PC-3 (cell line): ENCODE data around the gene WDR83. TPM values are rescaled to one million over a fixed set of nuclear protein-coding genes. Genes with fewer than 3 reads are reported as not detected.

Experiments
- ATAC-seq: fragments of 200-7000 bp; cut with Tn5 transposase; 2 replicates; pipeline ENCODE4 v1.9.1; 2020; ENCODE audit warnings: mild to moderate bottlenecking, moderate library complexity
- BruUV-seq: library from RNA; stranded (reverse); fragments of 400-500 nt; replicated peaks from 2 replicates; lab custom pipeline; 2021; lab: Mats Ljungman, UMichigan
- CTCF ChIA-PET: fragments of 300-600 bp; sonication (Branson Sonifier 250); formaldehyde crosslinking; loops from one replicate; lab custom pipeline; 2022; ENCODE audit warnings: antibody characterized with exemption; lab: Charles Lee
- POLR2A ChIA-PET: fragments of 300-600 bp; sonication (Branson Sonifier 250); formaldehyde crosslinking; loops from one replicate; lab custom pipeline; 2022; ENCODE audit warnings: antibody characterized with exemption; ENCODE audit not compliant: unreplicated experiment; lab: Charles Lee
- DNase-seq: peaks from one replicate; pipeline ENCODE4 v3.0.0-alpha.2; 2015
- H2AFZ ChIP-seq: fragments of 300-600 bp; sonication (generic); 2 replicates; pipeline ENCODE4 v1.6.0; 2016; ENCODE audit warnings: antibody characterized with exemption, low read length
- H3F3A ChIP-seq: fragments of 300-600 bp; sonication (generic); one replicate; pipeline ENCODE4 v1.6.0; 2017; ENCODE audit warnings: antibody characterized with exemption, low read length, control low read depth, mild to moderate bottlenecking; ENCODE audit not compliant: unreplicated experiment
- H3K27ac ChIP-seq: fragments of 300-600 bp; sonication (generic); 2 replicates; pipeline ENCODE4 v1.5.1; 2016; ENCODE audit warnings: mild to moderate bottlenecking, low read length
- H3K27me3 ChIP-seq: fragments of 300-600 bp; sonication (generic); 2 replicates; pipeline ENCODE4 v1.6.1; 2016; ENCODE audit warnings: low read length, mixed read lengths
- H3K36me3 ChIP-seq: fragments of 300-600 bp; sonication (generic); 2 replicates; pipeline ENCODE4 v1.6.1; 2016; ENCODE audit warnings: low read depth, mixed run types, low read length, mixed read lengths
- H3K4me1 ChIP-seq: fragments of 300-600 bp; sonication (generic); 2 replicates; pipeline ENCODE4 v1.5.1; 2016; ENCODE audit warnings: low read length; ENCODE audit not compliant: insufficient read depth
- H3K4me2 ChIP-seq: fragments of 300-600 bp; sonication (generic); 2 replicates; pipeline ENCODE4 v1.6.0; 2016; ENCODE audit warnings: low read length
- H3K4me3 ChIP-seq: fragments of 300-600 bp; sonication (generic); 2 replicates; pipeline ENCODE4 v1.5.1; 2016; ENCODE audit warnings: mild to moderate bottlenecking, low read length, mixed read lengths
- H3K79me2 ChIP-seq: fragments of 300-600 bp; sonication (generic); 2 replicates; pipeline ENCODE4 v1.6.1; 2017; ENCODE audit warnings: low read length, mixed read lengths
- H3K9ac ChIP-seq: fragments of 300-600 bp; sonication (generic); 2 replicates; pipeline ENCODE4 v1.6.0; 2016; ENCODE audit warnings: mild to moderate bottlenecking, low read length
- H3K9me2 ChIP-seq: fragments of 300-600 bp; sonication (generic); replicated peaks from 2 replicates; pipeline ENCODE4 v1.6.1; 2016; ENCODE audit warnings: mixed run types, low read length, mixed read lengths
- H3K9me3 ChIP-seq: fragments of 300-600 bp; sonication (generic); 2 replicates; pipeline ENCODE4 v1.6.1; 2016; ENCODE audit warnings: low read length, mixed read lengths
- H4K20me1 ChIP-seq: fragments of 300-600 bp; sonication (generic); 2 replicates; pipeline ENCODE4 v1.6.1; 2016; ENCODE audit warnings: low read length, mixed read lengths
- EZH2 ChIP-seq: fragments of 300-600 bp; sonication (generic); IDR thresholded peaks from one replicate; pipeline ENCODE4 v1.6.1; 2017; ENCODE audit warnings: antibody characterized with exemption, mild to moderate bottlenecking, low read length; ENCODE audit not compliant: unreplicated experiment
- EZH2phosphoT487 ChIP-seq: fragments of 300-600 bp; sonication (generic); IDR thresholded peaks from 2 replicates; pipeline ENCODE4 v1.6.1; 2018; ENCODE audit warnings: mild to moderate bottlenecking, antibody characterized with exemption, low read length, borderline replicate concordance
- intact Hi-C: fragments of 100-400 bp; cut with micrococcal nuclease; formaldehyde crosslinking; loops from 2 replicates; pipeline ENCODE4 v1.9.0; 2023
- total RNA-seq: library from RNA; depleted of rRNA; stranded (reverse); fragments of >200 nt; gene quantifications from 2 replicates; pipeline ENCODE4 v1.2.3, GENCODE V29; 2014
- TF ChIP-seq, protein P1 (sequence below): fragments of 300-600 bp; sonication (generic); conservative IDR thresholded peaks from 2 replicates; pipeline ENCODE4 v1.5.1; 2017; ENCODE audit warnings: antibody characterized with exemption, low read depth, mild to moderate bottlenecking, low read length

The WDR83 gene
- total RNA-seq, 1 experiment from 2014 or later = 39.5 TPM

DNA sequence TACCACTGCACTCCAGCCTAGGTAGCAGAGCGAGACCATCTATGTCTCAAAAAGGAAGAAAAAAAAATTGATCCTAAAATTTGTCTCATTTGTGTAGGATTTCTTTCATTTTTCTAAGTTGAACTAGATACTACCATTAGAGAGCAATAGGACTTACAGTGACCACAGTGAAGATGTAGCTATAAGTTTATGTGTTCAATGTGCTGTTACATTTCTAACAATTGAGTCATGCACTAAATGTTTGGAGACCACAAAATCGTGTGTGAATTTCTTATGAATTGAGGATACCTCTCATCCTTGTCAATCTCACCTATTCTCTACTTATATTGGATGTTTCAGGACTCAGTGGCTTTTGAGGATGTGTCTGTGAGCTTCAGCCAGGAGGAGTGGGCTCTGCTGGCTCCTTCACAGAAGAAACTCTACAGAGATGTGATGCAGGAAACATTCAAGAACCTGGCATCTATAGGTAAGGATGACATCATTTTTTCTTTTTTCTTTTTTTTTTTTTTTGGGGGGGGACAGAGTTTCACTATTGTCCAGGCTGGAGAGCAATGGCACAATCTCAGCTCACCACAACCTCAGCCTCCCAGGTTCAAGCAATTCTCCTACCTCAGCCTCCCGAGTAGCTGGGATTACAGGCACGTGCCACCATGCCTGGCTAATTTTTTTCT, 43.1 kb upstream of the WDR83 start:
- TF ChIP-seq EZH2 = no peak
- TF ChIP-seq EZH2phosphoT487 = no peak
- TF ChIP-seq, protein P1, sequence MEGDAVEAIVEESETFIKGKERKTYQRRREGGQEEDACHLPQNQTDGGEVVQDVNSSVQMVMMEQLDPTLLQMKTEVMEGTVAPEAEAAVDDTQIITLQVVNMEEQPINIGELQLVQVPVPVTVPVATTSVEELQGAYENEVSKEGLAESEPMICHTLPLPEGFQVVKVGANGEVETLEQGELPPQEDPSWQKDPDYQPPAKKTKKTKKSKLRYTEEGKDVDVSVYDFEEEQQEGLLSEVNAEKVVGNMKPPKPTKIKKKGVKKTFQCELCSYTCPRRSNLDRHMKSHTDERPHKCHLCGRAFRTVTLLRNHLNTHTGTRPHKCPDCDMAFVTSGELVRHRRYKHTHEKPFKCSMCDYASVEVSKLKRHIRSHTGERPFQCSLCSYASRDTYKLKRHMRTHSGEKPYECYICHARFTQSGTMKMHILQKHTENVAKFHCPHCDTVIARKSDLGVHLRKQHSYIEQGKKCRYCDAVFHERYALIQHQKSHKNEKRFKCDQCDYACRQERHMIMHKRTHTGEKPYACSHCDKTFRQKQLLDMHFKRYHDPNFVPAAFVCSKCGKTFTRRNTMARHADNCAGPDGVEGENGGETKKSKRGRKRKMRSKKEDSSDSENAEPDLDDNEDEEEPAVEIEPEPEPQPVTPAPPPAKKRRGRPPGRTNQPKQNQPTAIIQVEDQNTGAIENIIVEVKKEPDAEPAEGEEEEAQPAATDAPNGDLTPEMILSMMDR = no peak
- H3K9me2 ChIP-seq = no peaks in the 10 kb centered on the region
- no peaks in the 10 kb centered on the region for H4K20me1 ChIP-seq
- BruUV-seq = no TSS peak
- H3K4me1 ChIP-seq = no peaks in the 10 kb centered on the region
- H3K9me3 ChIP-seq = peaks cover 23% of the 10 kb centered on the region
- H3K4me2 ChIP-seq = no peak overlapping the region
- POLR2A ChIA-PET = no interaction called here
- H3K27ac ChIP-seq = no peak overlapping the region
- intact Hi-C loops = no loop called here
- no peak for ATAC-seq
- peak; percentile 30 for DNase-seq
- H3K36me3 ChIP-seq = peaks cover 72% of the 10 kb centered on the region
- peaks cover 32% of the 10 kb centered on the region for H3K79me2 ChIP-seq
- no peaks in the 10 kb centered on the region for H3K27me3 ChIP-seq
- H3K9ac ChIP-seq = no peak overlapping the region
- CTCF ChIA-PET = no interaction called here
- no peaks in the 10 kb centered on the region for H3F3A ChIP-seq
- no peak overlapping the region for H3K4me3 ChIP-seq
- H2AFZ ChIP-seq = no peak overlapping the region

DNA sequence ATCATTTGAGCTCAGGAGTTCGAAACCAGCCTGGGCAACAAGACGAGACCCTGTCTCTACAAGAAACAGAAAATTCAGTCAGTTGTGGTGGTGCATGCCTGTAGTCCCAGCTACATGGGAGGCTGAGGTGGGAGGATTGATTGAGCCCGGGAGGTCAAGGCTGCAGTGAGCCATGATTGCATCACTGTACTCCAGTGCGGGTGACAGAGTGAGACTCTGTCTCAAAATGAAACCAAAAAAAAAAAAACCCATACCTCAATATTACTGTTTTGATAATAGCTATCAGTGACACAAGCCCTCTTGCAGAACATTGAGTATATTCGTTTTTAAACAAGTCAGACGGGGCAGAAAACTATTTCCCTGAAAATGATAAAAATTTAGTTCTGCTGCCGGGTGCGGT, 39.6 kb upstream of the WDR83 start:
- DNase-seq (no peak), ATAC-seq (no peak)
- H3K79me2 ChIP-seq = peaks cover 4% of the 10 kb centered on the region; the same call in 1 of the 2 replicates
- no peaks in the 10 kb centered on the region for H3K9me2 ChIP-seq
- H2AFZ ChIP-seq = no peak overlapping the region
- H3K4me1 ChIP-seq = no peaks in the 10 kb centered on the region
- H3K27me3 ChIP-seq = no peaks in the 10 kb centered on the region
- no TSS peak for BruUV-seq
- H3K36me3 ChIP-seq = peaks cover 85% of the 10 kb centered on the region
- ChIA-PET POLR2A (no interaction called here), CTCF (no interaction called here)
- no peak overlapping the region for H3K9ac ChIP-seq
- peak overlapping the region; percentile 33; the same call in 1 of the 2 replicates for H3K4me3 ChIP-seq
- intact Hi-C loops = no loop called here
- peaks cover 31% of the 10 kb centered on the region for H3K9me3 ChIP-seq
- TF ChIP-seq EZH2phosphoT487 (no peak), EZH2 (no peak)
- TF ChIP-seq, protein P1 = no peak
- no peak overlapping the region for H3K4me2 ChIP-seq
- peaks cover 4% of the 10 kb centered on the region for H3F3A ChIP-seq
- H4K20me1 ChIP-seq = no peaks in the 10 kb centered on the region
- no peak overlapping the region for H3K27ac ChIP-seq
